Stromal cell of bone marrow (primary cell): ENCODE measurements around the gene DYNLRB2.

Source experiments
- DNase-seq: peaks from one replicate; pipeline ENCODE4 v3.0.0-alpha.2; 2012; ENCODE audit warnings: low read depth

Gene DYNLRB2

GRCh38 chr16:80599466-80599865, 58.7 kb downstream of the DYNLRB2 start:
- DNase-seq: no peak
